ENCODE results near the gene STUM. TPM values are rescaled to one million over a fixed set of nuclear protein-coding genes. Genes with fewer than 3 reads are reported as not detected.

Gene STUM
- total and polyA plus RNA-seq, 4 experiments from 2014 or later: 0.03 TPM; not detected in 3

GRCh38 chr1:226631229-226632000 lies 82.9 kb downstream of the STUM start:
- no peak overlapping the region for H3K27ac ChIP-seq (ENCODE audit: low read depth, low read length)
- Mint-ChIP-seq H3K27ac (peak overlapping the region in 4 of 7 donors; percentile 10 to 68 (median 16)), H3K36me3 (peaks cover 20 to 58% of the 10 kb centered on the region in 2 donors), H3K9me3 (peaks cover 0 to 2% (median 0%) of the 10 kb centered on the region in 8 donors), H3K4me1 (peaks cover 32 to 71% (median 51%) of the 10 kb centered on the region in 4 donors), H3K4me3 (no peak overlapping the region), H3K27me3 (no peaks in the 10 kb centered on the region)
- intact Hi-C loops (cut with micrococcal nuclease): no loop called here
- ChIA-PET POLR2A (ENCODE audit: partially characterized antibody) (interaction anchor here (1.0 kb wide), 1 partner anchor 197 kb away, joined by 5 read pairs; no protein-coding TSS in a partner anchor), CTCF (ENCODE audit: partially characterized antibody) (interaction anchor here (1.0 to 9.0 kb wide), 6 partner anchors 37 to 247 kb away, joined by 3 to 131 read pairs (median 4); no protein-coding TSS in a partner anchor)
- H3K4me1 ChIP-seq (ENCODE audit: insufficient read depth, low read length): peaks cover 44% of the 10 kb centered on the region
- H3K27me3 ChIP-seq (ENCODE audit: insufficient read depth, low read length): no peaks in the 10 kb centered on the region
- H3K4me3 ChIP-seq (ENCODE audit: low read length in 2 of 2): no peak overlapping the region
- H3K9me3 ChIP-seq (ENCODE audit: control insufficient read depth in 1 of 2, low read length in 2 of 2): no peaks in the 10 kb centered on the region
- peak in 1 of 5 donors; percentile 12 for DNase-seq
- peaks cover 38% of the 10 kb centered on the region for H3K36me3 ChIP-seq (ENCODE audit: insufficient read depth, low read length)

DNA sequence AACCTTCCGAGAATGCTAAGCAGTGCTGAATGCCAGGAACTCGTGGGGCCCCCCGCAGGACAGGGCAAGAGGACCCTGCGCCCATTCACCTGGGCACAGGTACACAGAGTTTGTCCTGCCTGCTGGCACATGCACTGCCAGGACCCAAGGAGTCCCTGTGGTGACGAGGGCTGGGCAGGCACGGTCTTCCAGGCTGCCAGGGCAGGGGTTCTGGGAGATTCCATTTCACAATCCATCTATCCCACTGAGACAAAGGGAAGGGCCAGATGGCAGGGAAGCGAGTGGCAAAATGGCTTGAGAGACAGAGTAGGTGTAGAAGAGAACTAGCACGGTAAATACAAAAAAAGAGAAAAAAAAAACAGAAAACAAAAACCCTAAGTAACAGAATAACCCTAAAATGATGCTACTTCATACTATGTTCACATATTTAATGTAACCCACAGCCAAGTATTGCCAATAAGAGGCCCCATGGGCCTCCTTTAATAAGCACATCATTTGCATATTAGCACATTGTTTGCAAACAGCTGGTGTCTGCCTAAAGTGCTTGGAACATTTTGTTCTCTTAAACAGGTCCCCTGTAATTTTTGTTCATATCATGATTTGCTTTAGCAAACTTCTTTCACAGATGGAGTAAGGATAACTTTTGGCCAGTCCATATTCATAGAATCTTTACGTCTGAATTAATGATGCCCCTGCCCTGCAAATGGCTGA lies 83.8 kb downstream of the STUM start:
- Histone ChIP-seq H3K4me3 (ENCODE audit: low read length in 2 of 2) (no peak overlapping the region), H3K9me3 (ENCODE audit: control insufficient read depth in 1 of 2, low read length in 2 of 2) (no peaks in the 10 kb centered on the region), H3K4me1 (ENCODE audit: insufficient read depth, low read length) (peaks cover 48% of the 10 kb centered on the region), H3K27ac (ENCODE audit: low read depth, low read length) (peak overlapping the region; percentile 56), H3K36me3 (ENCODE audit: insufficient read depth, low read length) (peaks cover 47% of the 10 kb centered on the region), H3K27me3 (ENCODE audit: insufficient read depth, low read length) (no peaks in the 10 kb centered on the region)
- peak in 1 of 5 donors; percentile 16 for DNase-seq
- Mint-ChIP-seq H3K27me3 (no peaks in the 10 kb centered on the region), H3K4me3 (peak overlapping the region in 1 of 8 donors; percentile 30), H3K27ac (peak overlapping the region; percentile 43 to 91 (median 84)), H3K9me3 (peaks cover 0 to 2% (median 0%) of the 10 kb centered on the region in 8 donors), H3K4me1 (peaks cover 32 to 74% (median 52%) of the 10 kb centered on the region in 4 donors), H3K36me3 (peaks cover 24 to 63% of the 10 kb centered on the region in 2 donors)
- CTCF ChIA-PET (ENCODE audit: partially characterized antibody): interaction anchor here (1.0 to 9.0 kb wide), 10 partner anchors 11 to 250 kb away, joined by 3 to 131 read pairs (median 8); no protein-coding TSS in a partner anchor
- intact Hi-C loops (cut with micrococcal nuclease): no loop called here
- POLR2A ChIA-PET (ENCODE audit: partially characterized antibody): interaction anchor here (0.9 to 4.3 kb wide), 4 partner anchors 12 to 196 kb away, joined by 4 to 18 read pairs (median 8); no protein-coding TSS in a partner anchor

- Histone ChIP-seq H3K36me3 (ENCODE audit: insufficient read depth, low read length) (peaks cover 51% of the 10 kb centered on the region), H3K27me3 (ENCODE audit: insufficient read depth, low read length) (no peaks in the 10 kb centered on the region), H3K4me3 (ENCODE audit: low read length in 2 of 2) (no peak overlapping the region), H3K4me1 (ENCODE audit: insufficient read depth, low read length) (peaks cover 49% of the 10 kb centered on the region), H3K27ac (ENCODE audit: low read depth, low read length) (peak overlapping the region; percentile 56), H3K9me3 (ENCODE audit: control insufficient read depth in 1 of 2, low read length in 2 of 2) (no peaks in the 10 kb centered on the region)
- CTCF ChIA-PET (ENCODE audit: partially characterized antibody): interaction anchor here (0.7 to 9.0 kb wide), 15 partner anchors 10 to 250 kb away, joined by 3 to 131 read pairs (median 6); no protein-coding TSS in a partner anchor
- Mint-ChIP-seq H3K4me1 (peaks cover 29 to 75% (median 51%) of the 10 kb centered on the region in 4 donors), H3K27me3 (no peaks in the 10 kb centered on the region), H3K27ac (peak overlapping the region; percentile 27 to 91 (median 84)), H3K4me3 (peak overlapping the region in 1 of 8 donors; percentile 30), H3K36me3 (peaks cover 24 to 69% of the 10 kb centered on the region in 2 donors), H3K9me3 (no peaks in the 10 kb centered on the region)
- DNase-seq: peak in 1 of 5 donors; percentile 38
- POLR2A ChIA-PET (ENCODE audit: partially characterized antibody): interaction anchor here (0.6 to 4.3 kb wide), 7 partner anchors 11 to 195 kb away, joined by 3 to 18 read pairs (median 10); no protein-coding TSS in a partner anchor
- intact Hi-C loops (cut with micrococcal nuclease): no loop called here
Observed at GRCh38 chr1:226632922-226633351, 84.4 kb downstream of the STUM start.

DNA sequence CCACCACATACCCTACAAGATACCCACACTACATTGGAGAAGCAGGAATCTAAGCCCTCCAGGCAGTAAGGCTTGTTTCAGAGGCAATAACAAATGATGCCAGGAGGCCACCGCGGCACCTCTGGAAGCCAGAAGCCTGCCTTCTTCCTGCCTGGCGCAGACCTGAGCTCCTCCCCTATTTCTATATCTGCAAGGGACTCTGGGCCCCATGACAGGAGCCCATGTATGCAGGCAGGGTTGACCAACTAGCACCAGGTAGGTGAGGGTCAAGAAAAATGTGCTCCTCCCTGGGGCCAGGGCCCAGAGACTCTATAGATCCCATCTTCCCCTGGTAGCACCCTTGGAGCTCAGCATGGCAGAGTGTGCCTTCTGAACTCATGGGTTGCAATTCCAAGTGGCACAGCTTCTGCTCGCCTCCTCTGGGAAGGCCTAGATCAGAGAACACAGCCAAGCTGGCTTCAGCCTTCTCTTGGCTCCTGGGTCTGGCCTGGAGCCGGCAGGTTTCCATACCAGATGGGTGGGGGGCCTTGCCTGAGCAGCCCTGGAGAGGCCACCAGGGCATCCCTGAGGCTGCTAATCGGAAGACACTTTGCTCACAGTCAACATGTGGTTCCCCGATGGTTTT lies 85.1 kb downstream of the STUM start:
- H3K27me3 Mint-ChIP-seq: no peaks in the 10 kb centered on the region
- no peaks in the 10 kb centered on the region for H3K27me3 ChIP-seq (ENCODE audit: insufficient read depth, low read length)
- peak overlapping the region; percentile 56 for H3K27ac ChIP-seq (ENCODE audit: low read depth, low read length)
- DNase-seq: peak in 1 of 5 donors; percentile 13
- peaks cover 28 to 72% (median 54%) of the 10 kb centered on the region in 4 donors for H3K4me1 Mint-ChIP-seq
- peaks cover 55% of the 10 kb centered on the region for H3K36me3 ChIP-seq (ENCODE audit: insufficient read depth, low read length)
- no peaks in the 10 kb centered on the region for H3K9me3 Mint-ChIP-seq
- ChIA-PET CTCF (ENCODE audit: partially characterized antibody) (interaction anchor here (0.6 to 9.0 kb wide), 27 partner anchors 9 to 335 kb away, joined by 3 to 131 read pairs (median 5); no protein-coding TSS in a partner anchor), POLR2A (ENCODE audit: partially characterized antibody) (interaction anchor here (0.6 to 4.3 kb wide), 11 partner anchors 10 to 194 kb away, joined by 3 to 18 read pairs (median 8); no protein-coding TSS in a partner anchor)
- no peak overlapping the region for H3K4me3 ChIP-seq (ENCODE audit: low read length in 2 of 2)
- no peaks in the 10 kb centered on the region for H3K9me3 ChIP-seq (ENCODE audit: control insufficient read depth in 1 of 2, low read length in 2 of 2)
- intact Hi-C loops (cut with micrococcal nuclease): loop anchor here (1.0 to 2.0 kb wide), 4 partner anchors 21 to 195 kb away; no protein-coding TSS in a partner anchor
- H3K27ac Mint-ChIP-seq: peak overlapping the region; percentile 27 to 94 (median 88)
- H3K4me3 Mint-ChIP-seq: peak overlapping the region in 2 of 8 donors; percentile 22 to 82
- H3K4me1 ChIP-seq (ENCODE audit: insufficient read depth, low read length): peaks cover 53% of the 10 kb centered on the region
- peaks cover 24 to 76% of the 10 kb centered on the region in 2 donors for H3K36me3 Mint-ChIP-seq

DNA sequence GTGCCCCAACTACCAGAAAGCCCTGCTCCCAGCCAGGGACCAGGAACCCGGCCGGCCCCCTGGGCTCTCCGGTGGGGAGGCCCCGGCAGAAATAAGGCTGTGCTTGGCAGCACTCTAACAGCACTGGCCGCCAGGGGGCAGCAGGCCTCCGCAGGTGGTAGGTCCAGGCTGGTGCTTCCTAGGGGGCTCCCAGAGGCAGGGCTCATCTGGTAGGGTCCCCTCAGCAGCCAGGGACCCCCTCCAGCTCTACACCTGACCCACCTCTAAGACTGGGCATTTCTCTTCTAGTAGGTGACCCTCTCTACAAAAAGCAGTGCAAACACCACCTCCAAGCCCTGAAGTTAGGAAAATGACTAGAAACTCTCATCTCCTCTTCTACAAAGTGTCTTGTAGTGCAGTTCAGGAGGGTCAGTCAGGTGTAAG lies 85.6 kb downstream of the STUM start:
- intact Hi-C loops (cut with micrococcal nuclease): loop anchor here (1.0 to 2.0 kb wide), 4 partner anchors 21 to 194 kb away; no protein-coding TSS in a partner anchor
- Histone ChIP-seq H3K9me3 (ENCODE audit: control insufficient read depth in 1 of 2, low read length in 2 of 2) (no peaks in the 10 kb centered on the region), H3K4me1 (ENCODE audit: insufficient read depth, low read length) (peaks cover 53% of the 10 kb centered on the region), H3K36me3 (ENCODE audit: insufficient read depth, low read length) (peaks cover 57% of the 10 kb centered on the region), H3K27ac (ENCODE audit: low read depth, low read length) (peak overlapping the region; percentile 56), H3K27me3 (ENCODE audit: insufficient read depth, low read length) (no peaks in the 10 kb centered on the region), H3K4me3 (ENCODE audit: low read length in 2 of 2) (no peak overlapping the region)
- ChIA-PET CTCF (ENCODE audit: partially characterized antibody) (interaction anchor here (0.7 to 9.0 kb wide), 35 partner anchors 7 to 334 kb away, joined by 3 to 131 read pairs (median 5); no protein-coding TSS in a partner anchor), POLR2A (ENCODE audit: partially characterized antibody) (interaction anchor here (1.0 to 4.3 kb wide), 13 partner anchors 10 to 194 kb away, joined by 3 to 18 read pairs (median 10); partner anchors contain the start of gene ITPKB)
- peak overlapping the region; percentile 72 to 94 (median 88) for H3K27ac Mint-ChIP-seq
- peak; percentile 74 to 81 (median 78) for DNase-seq
- H3K4me1 Mint-ChIP-seq: peaks cover 28 to 70% (median 53%) of the 10 kb centered on the region in 4 donors
- no peaks in the 10 kb centered on the region for H3K9me3 Mint-ChIP-seq
- H3K27me3 Mint-ChIP-seq: no peaks in the 10 kb centered on the region
- peak overlapping the region in 7 of 8 donors; percentile 1 to 82 (median 53) for H3K4me3 Mint-ChIP-seq
- peaks cover 24 to 81% of the 10 kb centered on the region in 2 donors for H3K36me3 Mint-ChIP-seq

DNA sequence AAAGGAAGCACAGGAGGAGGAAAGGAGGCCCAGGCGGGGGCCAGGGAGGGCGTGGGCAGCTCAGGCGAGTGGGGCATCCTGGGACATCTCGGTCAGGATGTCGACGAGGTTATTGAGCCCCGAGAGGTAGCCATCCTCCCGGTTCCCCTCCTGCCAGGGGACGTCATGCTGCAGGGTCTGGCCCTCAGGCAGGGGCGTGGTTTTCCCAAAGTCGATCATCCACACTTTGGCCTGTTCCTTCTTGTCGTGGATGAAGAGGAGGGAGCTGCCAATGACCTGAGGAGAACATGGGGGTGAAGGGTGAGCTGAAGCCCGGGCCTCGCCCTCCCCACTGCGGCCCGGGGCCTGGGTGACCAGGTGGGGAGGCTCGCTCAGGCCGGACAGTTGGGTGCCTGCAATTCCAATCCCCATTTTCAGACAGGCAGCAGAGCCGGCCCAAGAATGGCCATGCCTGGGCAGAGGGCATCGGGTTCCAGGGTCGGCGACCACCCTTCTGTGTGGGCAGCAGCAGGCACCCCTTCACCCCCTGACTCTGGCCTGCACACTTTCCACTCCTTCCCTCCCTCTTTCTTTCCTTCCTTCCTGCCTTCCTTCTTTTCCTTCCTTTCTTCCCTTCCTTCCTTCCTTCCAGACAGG lies 86.2 kb downstream of the STUM start:
- Histone ChIP-seq H3K4me3 (ENCODE audit: low read length in 2 of 2) (no peak overlapping the region), H3K36me3 (ENCODE audit: insufficient read depth, low read length) (peaks cover 62% of the 10 kb centered on the region), H3K4me1 (ENCODE audit: insufficient read depth, low read length) (peaks cover 53% of the 10 kb centered on the region), H3K9me3 (ENCODE audit: control insufficient read depth in 1 of 2, low read length in 2 of 2) (no peaks in the 10 kb centered on the region), H3K27ac (ENCODE audit: low read depth, low read length) (peak overlapping the region; percentile 56), H3K27me3 (ENCODE audit: insufficient read depth, low read length) (no peaks in the 10 kb centered on the region)
- ChIA-PET POLR2A (ENCODE audit: partially characterized antibody) (interaction anchor here (0.6 to 4.3 kb wide), 15 partner anchors 8 to 194 kb away, joined by 3 to 18 read pairs (median 8); partner anchors contain the start of gene ITPKB), CTCF (ENCODE audit: partially characterized antibody) (interaction anchor here (0.6 to 9.0 kb wide), 33 partner anchors 8 to 334 kb away, joined by 3 to 131 read pairs (median 5); no protein-coding TSS in a partner anchor)
- Mint-ChIP-seq H3K27me3 (no peaks in the 10 kb centered on the region), H3K27ac (peak overlapping the region; percentile 88 to 97 (median 95)), H3K9me3 (no peaks in the 10 kb centered on the region), H3K36me3 (peaks cover 24 to 84% of the 10 kb centered on the region in 2 donors), H3K4me3 (peak overlapping the region; percentile 1 to 91 (median 82)), H3K4me1 (peaks cover 31 to 70% (median 53%) of the 10 kb centered on the region in 4 donors)
- peak in 1 of 5 donors; percentile 27 for DNase-seq
- intact Hi-C loops (cut with micrococcal nuclease): loop anchor here (1.0 to 2.0 kb wide), 6 partner anchors 20 to 194 kb away; partner anchors contain the start of gene ITPKB

Data from CD4-positive, alpha-beta memory T cell (primary cell).